ENCODE results near the gene CNOT6L. TPM values are rescaled to one million over a fixed set of nuclear protein-coding genes. Genes with fewer than 3 reads are reported as not detected.

The CNOT6L gene
- total RNA-seq, 2 donors from 2014 or later: 26.0 to 37.1 TPM

DNA sequence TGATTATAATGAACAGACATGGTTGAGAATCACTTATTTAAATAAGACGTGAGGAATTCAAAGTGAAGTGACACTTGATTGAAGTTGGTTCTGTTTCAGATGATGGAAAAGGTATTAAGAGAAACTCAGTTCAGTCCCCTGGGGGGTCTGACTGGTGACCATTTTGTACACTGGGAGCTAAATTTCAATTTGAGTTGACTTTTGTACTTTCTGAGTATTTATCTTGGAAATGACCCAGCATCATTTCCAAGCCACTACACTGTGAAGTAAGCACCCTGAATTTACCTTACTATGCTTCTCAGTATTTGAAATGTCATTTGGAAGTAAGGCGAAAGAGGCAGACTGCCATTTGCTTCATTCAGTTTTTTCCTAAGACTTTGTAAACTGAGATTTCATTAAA lies 73.4 kb downstream of the CNOT6L start:
- TF ChIP-seq, protein P1, sequence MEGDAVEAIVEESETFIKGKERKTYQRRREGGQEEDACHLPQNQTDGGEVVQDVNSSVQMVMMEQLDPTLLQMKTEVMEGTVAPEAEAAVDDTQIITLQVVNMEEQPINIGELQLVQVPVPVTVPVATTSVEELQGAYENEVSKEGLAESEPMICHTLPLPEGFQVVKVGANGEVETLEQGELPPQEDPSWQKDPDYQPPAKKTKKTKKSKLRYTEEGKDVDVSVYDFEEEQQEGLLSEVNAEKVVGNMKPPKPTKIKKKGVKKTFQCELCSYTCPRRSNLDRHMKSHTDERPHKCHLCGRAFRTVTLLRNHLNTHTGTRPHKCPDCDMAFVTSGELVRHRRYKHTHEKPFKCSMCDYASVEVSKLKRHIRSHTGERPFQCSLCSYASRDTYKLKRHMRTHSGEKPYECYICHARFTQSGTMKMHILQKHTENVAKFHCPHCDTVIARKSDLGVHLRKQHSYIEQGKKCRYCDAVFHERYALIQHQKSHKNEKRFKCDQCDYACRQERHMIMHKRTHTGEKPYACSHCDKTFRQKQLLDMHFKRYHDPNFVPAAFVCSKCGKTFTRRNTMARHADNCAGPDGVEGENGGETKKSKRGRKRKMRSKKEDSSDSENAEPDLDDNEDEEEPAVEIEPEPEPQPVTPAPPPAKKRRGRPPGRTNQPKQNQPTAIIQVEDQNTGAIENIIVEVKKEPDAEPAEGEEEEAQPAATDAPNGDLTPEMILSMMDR (conservative IDR thresholded peaks at IDR 0.05): no peak
- H3K27me3 ChIP-seq (ENCODE audit: control insufficient read depth, insufficient read depth, low read length, poor library complexity, severe bottlenecking): no peaks in the 10 kb centered on the region
- no peak for DNase-seq
- 94 to 100% methylated on average over 1 to 2 of the region's 2 CpGs for WGBS, 2 experiments (ENCODE audit: insufficient coverage in 1 of 2, insufficient read length in 1 of 2)
- H3K36me3 ChIP-seq (ENCODE audit: control insufficient read depth, insufficient read depth, low read length): no peaks in the 10 kb centered on the region
- no peaks in the 10 kb centered on the region for H3K9me3 ChIP-seq (ENCODE audit: control insufficient read depth, low read length)
- no peak overlapping the region for H3K27ac Mint-ChIP-seq
- H3K4me3 Mint-ChIP-seq: no peak overlapping the region
- no peak overlapping the region for H3K4me3 ChIP-seq (ENCODE audit: low read length)
- H3K9me3 Mint-ChIP-seq: peaks cover 4% of the 10 kb centered on the region
- no peaks in the 10 kb centered on the region for H3K4me1 Mint-ChIP-seq
- H3K4me1 ChIP-seq (ENCODE audit: control insufficient read depth, insufficient read depth, low read length): no peaks in the 10 kb centered on the region
- no peak overlapping the region for H3K9ac ChIP-seq (ENCODE audit: extremely low read depth, low read length, poor library complexity, severe bottlenecking)
- H3K27me3 Mint-ChIP-seq (ENCODE audit: insufficient read depth): no peaks in the 10 kb centered on the region
- H3K36me3 Mint-ChIP-seq (ENCODE audit: low read depth): peaks cover 4% of the 10 kb centered on the region
- H3K27ac ChIP-seq (ENCODE audit: low read depth, low read length): no peak overlapping the region

DNA sequence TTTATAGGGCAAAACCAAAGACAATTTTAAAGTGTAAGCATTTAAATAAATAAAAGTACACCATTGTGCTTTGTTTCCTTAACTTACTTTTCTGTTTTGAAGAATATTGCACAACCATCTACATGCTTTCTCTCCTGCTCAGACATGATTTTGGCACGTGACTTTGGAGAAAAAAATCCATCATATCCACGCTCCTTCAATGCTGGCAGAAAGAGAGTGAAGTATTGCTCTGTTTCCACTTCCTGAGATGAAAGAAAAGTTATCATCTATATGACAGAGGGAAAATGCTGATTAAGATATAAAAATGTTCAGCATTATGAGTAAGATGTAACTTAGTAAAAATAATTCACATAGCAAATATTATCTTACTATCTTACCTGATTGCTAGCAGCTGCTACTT lies 77.1 kb downstream of the CNOT6L start:
- Histone ChIP-seq H3K4me1 (ENCODE audit: control insufficient read depth, insufficient read depth, low read length) (no peaks in the 10 kb centered on the region), H3K27ac (ENCODE audit: low read depth, low read length) (no peak overlapping the region), H3K9ac (ENCODE audit: extremely low read depth, low read length, poor library complexity, severe bottlenecking) (no peak overlapping the region), H3K4me3 (ENCODE audit: low read length) (no peak overlapping the region), H3K36me3 (ENCODE audit: control insufficient read depth, insufficient read depth, low read length) (no peaks in the 10 kb centered on the region), H3K27me3 (ENCODE audit: control insufficient read depth, insufficient read depth, low read length, poor library complexity, severe bottlenecking) (no peaks in the 10 kb centered on the region), H3K9me3 (ENCODE audit: control insufficient read depth, low read length) (no peaks in the 10 kb centered on the region)
- H3K4me3 Mint-ChIP-seq: no peak overlapping the region
- no peaks in the 10 kb centered on the region for H3K4me1 Mint-ChIP-seq
- WGBS, 2 experiments (ENCODE audit: insufficient coverage in 1 of 2, insufficient read length in 1 of 2): 89% methylated on average over 2 of the region's 2 CpGs; no CpG with 5 or more reads in 1 of the 2 experiments
- no peak overlapping the region for H3K27ac Mint-ChIP-seq
- DNase-seq: no peak
- no peaks in the 10 kb centered on the region for H3K27me3 Mint-ChIP-seq (ENCODE audit: insufficient read depth)
- H3K36me3 Mint-ChIP-seq (ENCODE audit: low read depth): peaks cover 4% of the 10 kb centered on the region
- no peaks in the 10 kb centered on the region for H3K9me3 Mint-ChIP-seq
- TF ChIP-seq, protein P1 (conservative IDR thresholded peaks at IDR 0.05): no peak

DNA sequence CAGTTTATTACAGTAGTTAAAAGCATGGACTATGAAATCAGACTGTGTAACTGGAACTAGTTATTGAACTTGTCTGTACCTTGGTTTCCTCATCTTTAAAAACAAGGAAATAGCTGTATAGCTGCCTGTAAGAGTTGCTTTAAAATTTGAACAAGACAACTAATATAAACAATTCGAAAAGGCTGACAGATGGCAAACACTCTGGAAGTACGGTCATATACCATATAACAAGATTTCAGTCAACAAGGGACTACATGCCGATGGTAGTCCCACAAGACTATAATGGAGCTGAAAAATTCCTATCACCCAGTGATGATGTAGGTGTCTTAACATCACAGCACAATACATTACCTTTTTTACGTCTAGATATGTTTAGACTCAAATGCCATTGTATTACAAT lies 78.7 kb downstream of the CNOT6L start:
- H3K4me1 ChIP-seq (ENCODE audit: control insufficient read depth, insufficient read depth, low read length): no peaks in the 10 kb centered on the region
- no peak overlapping the region for H3K4me3 Mint-ChIP-seq
- 90 to 94% methylated on average over 2 to 4 of the region's 4 CpGs for WGBS, 2 experiments (ENCODE audit: insufficient coverage in 1 of 2, insufficient read length in 1 of 2)
- peaks cover 4% of the 10 kb centered on the region for H3K36me3 Mint-ChIP-seq (ENCODE audit: low read depth)
- no peaks in the 10 kb centered on the region for H3K9me3 ChIP-seq (ENCODE audit: control insufficient read depth, low read length)
- H3K4me1 Mint-ChIP-seq: no peaks in the 10 kb centered on the region
- no peaks in the 10 kb centered on the region for H3K36me3 ChIP-seq (ENCODE audit: control insufficient read depth, insufficient read depth, low read length)
- no peak overlapping the region for H3K27ac ChIP-seq (ENCODE audit: low read depth, low read length)
- no peak for DNase-seq
- TF ChIP-seq, protein P1 (conservative IDR thresholded peaks at IDR 0.05): no peak
- H3K27me3 ChIP-seq (ENCODE audit: control insufficient read depth, insufficient read depth, low read length, poor library complexity, severe bottlenecking): no peaks in the 10 kb centered on the region
- H3K27me3 Mint-ChIP-seq (ENCODE audit: insufficient read depth): no peaks in the 10 kb centered on the region
- no peak overlapping the region for H3K4me3 ChIP-seq (ENCODE audit: low read length)
- no peak overlapping the region for H3K27ac Mint-ChIP-seq
- no peak overlapping the region for H3K9ac ChIP-seq (ENCODE audit: extremely low read depth, low read length, poor library complexity, severe bottlenecking)
- H3K9me3 Mint-ChIP-seq: no peaks in the 10 kb centered on the region
